GM12875 (cell line): ENCODE data around the gene ARMH1.
"Not testable (repeated sequence)": the region's sequence is repeated elsewhere in the genome, so short reads cannot be mapped to it uniquely, and the experiment has no call there.

Experiments
- H3K4me3 ChIP-seq: one replicate; pipeline ENCODE4 v1.5.1; 2011; ENCODE audit warnings: low read depth, low read length, control low read depth
- CTCF ChIP-seq: IDR thresholded peaks from 2 replicates; pipeline ENCODE4 v1.5.1; 2011; ENCODE audit warnings: low read depth, mild to moderate bottlenecking, control low read depth, inconsistent platforms, low read length, moderate library complexity, borderline replicate concordance; ENCODE audit not compliant: insufficient read depth

The ARMH1 gene

DNA sequence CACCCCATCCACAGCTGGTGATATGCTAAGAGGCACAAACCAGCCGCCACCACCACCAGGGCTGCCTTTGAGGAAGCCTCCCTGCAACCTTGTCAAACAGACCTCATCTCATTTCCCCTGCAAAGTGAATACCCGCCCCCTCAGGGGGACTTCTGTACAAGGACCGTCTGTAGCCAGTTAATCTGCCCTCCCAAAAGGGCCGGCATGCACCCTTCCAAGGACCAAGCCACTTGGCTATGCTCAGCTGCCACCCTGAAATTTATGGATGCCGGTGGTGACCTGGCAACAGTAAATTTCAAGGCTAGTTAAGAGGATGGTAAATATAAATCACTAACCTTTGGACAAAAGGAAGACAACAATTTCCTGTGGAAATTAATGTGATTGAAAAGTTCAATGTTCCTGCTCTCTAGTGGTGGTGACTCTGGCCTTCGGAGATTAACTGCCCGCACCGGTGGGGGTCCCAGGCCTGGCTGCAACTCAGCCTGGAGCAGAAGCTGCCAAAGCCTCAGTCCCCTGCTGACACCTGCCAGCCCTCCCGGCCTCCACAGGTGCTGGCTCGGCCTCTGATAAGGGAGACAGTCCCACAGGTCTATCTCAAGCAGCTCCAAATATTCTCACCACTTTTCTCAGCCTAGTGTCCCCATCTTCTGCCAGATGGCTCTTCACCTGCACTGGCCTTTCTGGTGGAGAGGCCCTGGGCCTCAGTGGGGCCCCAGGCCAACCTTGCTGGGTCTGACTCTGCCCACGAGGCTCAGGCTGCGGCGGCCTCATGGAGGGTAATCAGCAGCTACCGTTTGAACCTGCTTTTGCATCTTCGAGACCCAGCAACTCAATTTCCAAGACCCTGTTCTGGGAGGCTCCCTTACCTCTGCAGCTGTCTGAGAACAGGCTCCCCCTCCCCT is 12.5 kb upstream of the ARMH1 start:
- no peak for TF ChIP-seq CTCF
- H3K4me3 ChIP-seq = no peak overlapping the region

DNA sequence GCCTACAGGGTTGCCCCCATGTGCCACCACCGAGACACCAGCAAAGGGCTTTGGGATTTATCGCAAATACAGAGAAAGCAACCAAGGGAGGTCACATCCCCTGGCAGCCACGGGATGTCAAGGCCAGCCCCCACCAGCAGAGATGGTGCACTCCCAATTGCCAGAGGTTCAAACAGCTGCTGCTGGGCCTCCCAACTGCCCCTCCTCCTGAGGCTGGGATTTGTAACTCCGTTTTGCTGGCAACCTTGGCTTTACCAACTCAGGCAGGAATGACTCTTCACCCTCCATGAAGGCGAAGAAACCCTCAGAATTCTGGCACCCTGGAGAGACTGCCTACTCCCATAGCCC is 11.9 kb upstream of the ARMH1 start:
- no peak overlapping the region for H3K4me3 ChIP-seq
- no peak for TF ChIP-seq CTCF

DNA sequence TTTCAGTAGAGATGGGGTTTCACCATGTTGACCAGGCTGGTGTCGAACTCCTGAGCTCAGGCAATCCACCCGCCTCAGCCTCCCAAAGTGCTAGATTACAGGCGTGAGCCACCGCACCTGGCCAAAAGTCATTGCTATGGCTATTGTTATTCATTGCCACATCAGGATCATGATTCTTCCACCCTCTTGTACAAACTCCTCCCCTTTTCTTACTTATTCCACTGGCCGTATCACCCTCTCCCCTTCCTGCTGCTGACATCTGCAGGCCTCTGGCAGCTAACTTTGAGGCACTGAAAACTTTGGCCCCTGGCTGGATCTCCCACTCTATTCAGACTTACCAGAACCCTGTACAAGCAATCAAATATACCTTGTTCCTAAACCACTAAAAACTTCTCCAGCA is 11.1 kb upstream of the ARMH1 start:
- H3K4me3 ChIP-seq = no peak overlapping the region
- no peak for TF ChIP-seq CTCF

GRCh38 chr1:44664730-44665370 is 9.7 kb upstream of the ARMH1 start:
- H3K4me3 ChIP-seq = no peak overlapping the region
- TF ChIP-seq CTCF = no peak

GRCh38 chr1:44666719-44667118 is 7.8 kb upstream of the ARMH1 start:
- H3K4me3 ChIP-seq = not testable (repeated sequence)

GRCh38 chr1:44670751-44671640 is 3.5 kb upstream of the ARMH1 start:
- no peak overlapping the region for H3K4me3 ChIP-seq
- no peak for TF ChIP-seq CTCF

GRCh38 chr1:44672254-44672955 is 2.1 kb upstream of the ARMH1 start:
- H3K4me3 ChIP-seq = peak overlapping the region; percentile 8
- no peak for TF ChIP-seq CTCF
